HG03575 (cell line): Measurements from ENCODE around the gene RPL7A.
"Not testable (repeated sequence)": the region's sequence is repeated elsewhere in the genome, so short reads cannot be mapped to it uniquely, and the experiment has no call there.

Experiments
- ATAC-seq: cut with Tn5 transposase; IDR thresholded peaks from one replicate; pipeline ENCODE4 v1.9.1; 2021; ENCODE audit not compliant: unreplicated experiment, insufficient number of reproducible peaks, low FRiP score; ENCODE audit errors: extremely low read depth

Gene RPL7A

DNA sequence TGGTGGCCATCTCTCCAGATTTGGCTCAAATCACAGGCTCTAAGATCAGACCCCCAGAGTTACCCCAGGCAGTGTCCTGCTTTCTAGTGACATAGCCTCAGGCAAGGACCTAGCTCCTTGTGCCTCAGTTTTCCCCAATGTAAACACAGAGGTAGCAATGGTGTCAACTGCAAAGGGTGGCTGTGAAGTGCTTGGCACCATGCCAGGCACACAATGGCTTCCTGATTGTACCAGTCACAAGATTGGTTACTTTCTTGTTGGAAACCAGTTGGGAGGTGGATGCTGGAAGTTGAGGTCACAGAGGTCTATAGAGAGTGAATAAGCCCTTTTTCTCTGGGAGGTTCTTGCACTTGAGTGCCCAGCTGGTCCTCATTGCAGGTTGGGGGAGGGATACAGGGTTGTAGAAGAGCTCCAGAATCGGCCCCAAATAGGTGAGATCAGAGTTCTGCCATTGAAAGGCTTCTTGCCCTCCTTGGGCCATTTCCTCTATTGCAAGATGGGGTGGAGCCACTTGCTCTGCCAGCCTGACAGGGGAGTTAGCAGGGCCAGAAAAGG is 30.5 kb downstream of the RPL7A start:
- no peak for ATAC-seq

GRCh38 chr9:133379153-133380086 is 31.4 kb downstream of the RPL7A start:
- no peak for ATAC-seq

- ATAC-seq = no peak
These were observed 32.7 kb downstream of the RPL7A start for GRCh38 chr9:133380734-133381133.

- no peak for ATAC-seq
These were observed 34.6 kb downstream of the RPL7A start for GRCh38 chr9:133382507-133383141.

GRCh38 chr9:133383438-133383837 is 35.4 kb downstream of the RPL7A start:
- no peak for ATAC-seq

GRCh38 chr9:133384736-133385321 is 36.8 kb downstream of the RPL7A start:
- no peak for ATAC-seq

DNA sequence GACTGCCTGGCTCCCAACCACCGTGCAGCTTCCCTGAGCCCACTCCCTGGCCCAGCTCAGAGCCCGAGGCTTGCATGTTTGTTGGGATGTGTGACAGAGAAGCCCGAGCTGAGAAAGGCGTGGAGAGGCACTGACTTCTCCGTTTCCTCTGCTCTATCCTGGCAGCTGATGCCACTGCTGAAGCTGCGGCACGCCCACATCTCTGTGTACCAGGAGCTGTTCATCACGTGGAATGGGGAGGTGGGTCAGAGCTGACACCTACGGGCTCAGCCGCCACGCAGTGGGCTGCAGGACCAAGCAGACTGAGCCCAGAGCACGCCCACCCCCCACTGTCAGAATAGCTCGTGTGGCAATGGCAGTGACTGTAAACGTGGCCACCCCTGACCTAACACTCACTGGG is 37.4 kb downstream of the RPL7A start:
- ATAC-seq = no peak

DNA sequence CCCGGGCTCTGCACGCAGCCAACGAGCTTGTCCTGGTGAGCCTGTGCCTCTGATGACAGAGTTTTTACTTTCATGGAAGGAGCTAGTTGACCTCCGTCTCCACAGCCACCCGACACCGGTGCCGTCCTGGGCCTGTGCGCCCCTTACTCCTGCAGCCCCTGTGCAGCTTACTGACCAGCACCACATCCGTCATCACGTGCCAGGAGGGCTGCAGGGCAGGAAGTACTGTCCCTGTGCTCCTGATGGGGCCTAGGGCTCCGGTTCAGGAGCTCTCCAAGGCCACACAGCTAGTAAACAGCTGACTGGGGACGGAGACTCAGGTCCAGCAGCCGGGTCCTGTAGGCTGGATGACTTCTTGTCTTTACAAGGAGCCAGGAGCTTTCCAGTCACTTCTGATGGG is 38.3 kb downstream of the RPL7A start:
- no peak for ATAC-seq

DNA sequence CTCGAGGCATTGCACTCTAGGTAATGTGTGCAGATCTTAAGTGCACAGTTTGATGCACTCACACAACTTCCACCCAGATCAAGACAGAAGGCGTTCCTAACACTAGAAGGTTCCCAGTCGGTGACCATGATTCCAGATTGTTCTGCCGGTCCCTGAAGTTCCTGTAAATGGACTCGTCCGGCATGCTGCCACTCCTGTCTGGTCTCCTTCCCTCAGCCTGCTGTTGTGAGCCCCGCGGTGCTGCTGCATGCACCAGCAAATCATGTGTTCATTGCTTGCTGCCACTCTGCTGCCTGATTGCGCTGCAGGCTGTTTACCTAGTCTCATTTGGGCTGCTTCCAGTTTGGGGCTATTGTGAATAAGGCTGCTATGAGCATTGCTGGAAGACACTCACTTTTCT is 39.7 kb downstream of the RPL7A start:
- ATAC-seq = no peak

- ATAC-seq = no peak
These were observed 41.1 kb downstream of the RPL7A start for GRCh38 chr9:133389025-133389557.

GRCh38 chr9:133389562-133389961 is 41.5 kb downstream of the RPL7A start:
- ATAC-seq = no peak

GRCh38 chr9:133390713-133391112 is 42.7 kb downstream of the RPL7A start:
- ATAC-seq = no peak

DNA sequence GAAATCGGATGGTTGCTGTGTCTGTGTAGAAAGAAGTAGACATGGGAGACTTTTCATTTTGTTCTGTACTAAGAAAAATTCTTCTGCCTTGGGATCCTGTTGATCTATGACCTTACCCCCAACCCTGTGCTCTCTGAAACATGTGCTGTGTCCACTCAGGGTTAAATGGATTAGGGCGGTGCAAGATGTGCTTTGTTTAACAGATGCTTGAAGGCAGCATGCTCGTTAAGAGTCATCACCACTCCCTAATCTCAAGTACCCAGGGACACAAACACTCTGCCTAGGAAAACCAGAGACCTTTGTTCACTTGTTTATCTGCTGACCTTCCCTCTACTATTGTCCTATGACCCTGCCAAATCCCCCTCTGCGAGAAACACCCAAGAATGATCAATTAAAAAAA is 43.4 kb downstream of the RPL7A start:
- ATAC-seq = not testable (repeated sequence)

DNA sequence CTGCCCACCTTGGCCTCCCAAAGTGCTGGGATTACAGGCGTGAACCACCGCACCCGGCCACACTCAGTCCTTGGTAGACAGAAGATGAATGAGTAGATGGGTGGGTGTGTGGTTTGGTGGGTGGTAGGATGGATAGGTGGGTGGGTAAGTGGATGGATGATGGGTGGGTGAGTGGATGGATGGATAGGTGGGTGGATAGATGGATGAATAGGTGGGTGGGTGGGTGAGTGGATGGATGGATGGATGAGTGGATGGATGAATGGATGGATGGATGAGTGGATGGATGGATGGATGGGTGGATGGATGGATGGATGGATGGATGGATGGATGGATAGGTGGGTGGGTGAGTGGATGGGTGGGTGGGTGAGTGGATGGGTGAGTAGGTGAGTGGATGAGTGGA is 44.3 kb downstream of the RPL7A start:
- not testable (repeated sequence) for ATAC-seq

GRCh38 chr9:133393399-133393798 is 45.4 kb downstream of the RPL7A start:
- no peak for ATAC-seq

DNA sequence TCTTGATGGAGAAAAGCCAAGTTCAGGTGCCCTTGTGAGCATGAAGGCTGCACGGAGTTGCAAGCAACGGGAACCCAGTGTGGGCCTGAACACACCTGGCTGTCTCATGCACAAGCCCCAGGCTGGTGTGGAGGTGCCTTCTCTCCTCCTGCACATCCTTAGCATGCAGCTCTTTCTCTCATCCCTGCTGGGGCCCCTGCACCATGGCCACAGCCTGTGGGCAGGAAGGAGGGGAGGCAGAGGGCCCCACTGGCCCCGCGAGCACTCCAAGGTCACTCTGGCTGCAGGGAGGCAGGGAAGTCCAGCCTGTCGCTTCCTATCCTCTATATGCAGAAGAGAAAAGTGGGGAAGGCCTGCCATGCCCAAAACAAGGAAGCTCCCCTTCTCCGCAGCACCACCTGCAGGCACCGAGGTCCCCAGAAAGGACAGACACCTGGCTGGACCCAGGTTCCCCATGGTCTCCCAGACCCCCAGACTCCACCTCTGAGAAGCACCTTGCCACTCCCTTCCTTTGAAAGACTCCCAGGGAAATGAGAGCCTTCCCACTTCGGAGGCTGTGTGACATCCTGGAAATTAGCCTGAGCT is 46.8 kb downstream of the RPL7A start:
- no peak for ATAC-seq

DNA sequence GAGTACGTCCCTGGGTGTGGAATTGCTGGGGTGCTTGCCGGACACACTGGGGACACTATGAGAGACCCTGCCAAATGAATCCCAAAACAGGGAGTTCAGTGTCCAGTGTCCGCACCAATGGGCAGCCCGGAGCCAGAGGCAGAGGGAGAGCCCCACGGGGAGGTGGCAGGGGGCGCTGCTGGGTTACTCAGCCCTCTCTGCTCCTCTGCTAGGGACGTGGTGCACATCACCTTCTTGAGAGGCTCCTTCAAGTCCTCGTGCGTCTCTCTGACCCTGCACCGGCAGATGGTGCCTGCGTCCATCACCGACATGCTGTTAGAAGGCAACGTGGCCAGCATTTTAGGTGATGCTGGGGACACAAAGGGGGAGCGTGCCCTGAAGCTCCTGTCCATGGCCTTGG is 48.9 kb downstream of the RPL7A start:
- no peak for ATAC-seq

GRCh38 chr9:133397370-133397769 is 49.4 kb downstream of the RPL7A start:
- no peak for ATAC-seq

- ATAC-seq = no peak
These were observed 49.9 kb downstream of the RPL7A start for GRCh38 chr9:133397895-133398294.
